Endothelial cell (in vitro differentiated cells): ENCODE data around the gene MSANTD2. TPM values are rescaled to one million over a fixed set of nuclear protein-coding genes. Genes with fewer than 3 reads are reported as not detected.

Source experiments
- DNase-seq: peaks from one replicate; pipeline ENCODE4 v3.0.0; 2021; ENCODE audit warnings: low spot score
- H3K27ac Mint-ChIP-seq: one replicate; pipeline ENCODE4 v1.8.0; 2021; ENCODE audit warnings: mixed read lengths, inconsistent platforms; ENCODE audit not compliant: unreplicated experiment
- H3K27me3 Mint-ChIP-seq: one replicate; pipeline ENCODE4 v1.8.0; 2021; ENCODE audit warnings: mild to moderate bottlenecking, moderate library complexity, mixed read lengths, inconsistent platforms; ENCODE audit not compliant: unreplicated experiment
- H3K36me3 Mint-ChIP-seq: one replicate; pipeline ENCODE4 v1.8.0; 2021; ENCODE audit warnings: mild to moderate bottlenecking, low read depth, mixed read lengths, inconsistent platforms; ENCODE audit not compliant: unreplicated experiment
- H3K4me1 Mint-ChIP-seq: one replicate; pipeline ENCODE4 v1.8.0; 2021; ENCODE audit warnings: mild to moderate bottlenecking, mixed read lengths, inconsistent platforms; ENCODE audit not compliant: unreplicated experiment
- H3K4me3 Mint-ChIP-seq: one replicate; pipeline ENCODE4 v1.8.0; 2021; ENCODE audit warnings: mild to moderate bottlenecking, mixed read lengths, inconsistent platforms; ENCODE audit not compliant: unreplicated experiment
- H3K9me3 Mint-ChIP-seq: one replicate; pipeline ENCODE4 v1.8.0; 2021; ENCODE audit warnings: mixed read lengths, inconsistent platforms; ENCODE audit not compliant: unreplicated experiment
- total RNA-seq: library from RNA; stranded (reverse); fragmentation: NEBNext Ultra II Directional; extraction: Animal tissue kit (Norgen Biotek cat#: 25700); gene quantifications from one replicate; pipeline ENCODE4 v1.2.1, GENCODE V29; 2021; ENCODE audit not compliant: unreplicated experiment
- TF ChIP-seq, protein P1 (sequence below): fragments of 200-600 bp; sonication (generic); IDR thresholded peaks from one replicate; pipeline ENCODE4 v1.5.0; 2021; ENCODE audit warnings: antibody characterized with exemption; ENCODE audit not compliant: unreplicated experiment

Gene MSANTD2
- total RNA-seq, 1 donor from 2014 or later, result 32.4 TPM

GRCh38 chr11:124841840-124842239 lies 41.6 kb upstream of the MSANTD2 start:
- H3K27ac Mint-ChIP-seq, result no peak overlapping the region
- TF ChIP-seq, protein P1, sequence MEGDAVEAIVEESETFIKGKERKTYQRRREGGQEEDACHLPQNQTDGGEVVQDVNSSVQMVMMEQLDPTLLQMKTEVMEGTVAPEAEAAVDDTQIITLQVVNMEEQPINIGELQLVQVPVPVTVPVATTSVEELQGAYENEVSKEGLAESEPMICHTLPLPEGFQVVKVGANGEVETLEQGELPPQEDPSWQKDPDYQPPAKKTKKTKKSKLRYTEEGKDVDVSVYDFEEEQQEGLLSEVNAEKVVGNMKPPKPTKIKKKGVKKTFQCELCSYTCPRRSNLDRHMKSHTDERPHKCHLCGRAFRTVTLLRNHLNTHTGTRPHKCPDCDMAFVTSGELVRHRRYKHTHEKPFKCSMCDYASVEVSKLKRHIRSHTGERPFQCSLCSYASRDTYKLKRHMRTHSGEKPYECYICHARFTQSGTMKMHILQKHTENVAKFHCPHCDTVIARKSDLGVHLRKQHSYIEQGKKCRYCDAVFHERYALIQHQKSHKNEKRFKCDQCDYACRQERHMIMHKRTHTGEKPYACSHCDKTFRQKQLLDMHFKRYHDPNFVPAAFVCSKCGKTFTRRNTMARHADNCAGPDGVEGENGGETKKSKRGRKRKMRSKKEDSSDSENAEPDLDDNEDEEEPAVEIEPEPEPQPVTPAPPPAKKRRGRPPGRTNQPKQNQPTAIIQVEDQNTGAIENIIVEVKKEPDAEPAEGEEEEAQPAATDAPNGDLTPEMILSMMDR, result no peak
- H3K9me3 Mint-ChIP-seq, result no peaks in the 10 kb centered on the region
- peaks cover 8% of the 10 kb centered on the region for H3K4me1 Mint-ChIP-seq
- H3K4me3 Mint-ChIP-seq, result peak overlapping the region; percentile 5
- peaks cover 10% of the 10 kb centered on the region for H3K36me3 Mint-ChIP-seq
- DNase-seq, result no peak
- H3K27me3 Mint-ChIP-seq, result peaks cover 31% of the 10 kb centered on the region

DNA sequence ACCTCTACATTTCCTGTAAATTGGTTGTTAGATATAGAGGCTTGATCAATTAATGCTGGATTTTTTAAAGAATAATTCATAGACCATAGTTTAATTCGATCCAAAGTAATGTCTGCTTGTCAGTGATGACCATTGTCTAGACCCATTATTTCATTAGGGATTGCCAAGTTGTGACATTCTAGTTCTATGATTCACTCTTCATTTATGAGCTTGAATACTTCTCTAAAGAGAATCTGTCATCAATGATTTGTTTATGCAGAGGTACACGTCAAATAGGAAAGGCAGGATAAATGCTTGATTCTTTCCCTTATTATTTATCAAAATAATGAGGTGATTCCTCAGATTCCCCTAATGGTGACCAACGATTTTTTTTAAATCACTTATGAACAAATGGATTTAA lies 41.0 kb upstream of the MSANTD2 start:
- TF ChIP-seq, protein P1, result no peak
- Mint-ChIP-seq H3K36me3 (peaks cover 10% of the 10 kb centered on the region), H3K4me3 (no peak overlapping the region), H3K4me1 (peaks cover 10% of the 10 kb centered on the region), H3K27ac (no peak overlapping the region), H3K9me3 (no peaks in the 10 kb centered on the region), H3K27me3 (peaks cover 31% of the 10 kb centered on the region)
- DNase-seq, result no peak

GRCh38 chr11:124840666-124841065 lies 40.5 kb upstream of the MSANTD2 start:
- TF ChIP-seq, protein P1, result no peak
- Mint-ChIP-seq H3K27me3 (peaks cover 26% of the 10 kb centered on the region), H3K4me1 (peaks cover 13% of the 10 kb centered on the region), H3K27ac (no peak overlapping the region), H3K9me3 (no peaks in the 10 kb centered on the region), H3K36me3 (peaks cover 6% of the 10 kb centered on the region), H3K4me3 (peak overlapping the region; percentile 50)
- DNase-seq, result no peak

GRCh38 chr11:124839972-124840621 lies 39.9 kb upstream of the MSANTD2 start:
- Mint-ChIP-seq H3K27me3 (peaks cover 23% of the 10 kb centered on the region), H3K36me3 (peaks cover 6% of the 10 kb centered on the region), H3K27ac (no peak overlapping the region), H3K9me3 (no peaks in the 10 kb centered on the region), H3K4me1 (peaks cover 13% of the 10 kb centered on the region), H3K4me3 (peak overlapping the region; percentile 50)
- no peak for DNase-seq
- TF ChIP-seq, protein P1, result no peak

DNA sequence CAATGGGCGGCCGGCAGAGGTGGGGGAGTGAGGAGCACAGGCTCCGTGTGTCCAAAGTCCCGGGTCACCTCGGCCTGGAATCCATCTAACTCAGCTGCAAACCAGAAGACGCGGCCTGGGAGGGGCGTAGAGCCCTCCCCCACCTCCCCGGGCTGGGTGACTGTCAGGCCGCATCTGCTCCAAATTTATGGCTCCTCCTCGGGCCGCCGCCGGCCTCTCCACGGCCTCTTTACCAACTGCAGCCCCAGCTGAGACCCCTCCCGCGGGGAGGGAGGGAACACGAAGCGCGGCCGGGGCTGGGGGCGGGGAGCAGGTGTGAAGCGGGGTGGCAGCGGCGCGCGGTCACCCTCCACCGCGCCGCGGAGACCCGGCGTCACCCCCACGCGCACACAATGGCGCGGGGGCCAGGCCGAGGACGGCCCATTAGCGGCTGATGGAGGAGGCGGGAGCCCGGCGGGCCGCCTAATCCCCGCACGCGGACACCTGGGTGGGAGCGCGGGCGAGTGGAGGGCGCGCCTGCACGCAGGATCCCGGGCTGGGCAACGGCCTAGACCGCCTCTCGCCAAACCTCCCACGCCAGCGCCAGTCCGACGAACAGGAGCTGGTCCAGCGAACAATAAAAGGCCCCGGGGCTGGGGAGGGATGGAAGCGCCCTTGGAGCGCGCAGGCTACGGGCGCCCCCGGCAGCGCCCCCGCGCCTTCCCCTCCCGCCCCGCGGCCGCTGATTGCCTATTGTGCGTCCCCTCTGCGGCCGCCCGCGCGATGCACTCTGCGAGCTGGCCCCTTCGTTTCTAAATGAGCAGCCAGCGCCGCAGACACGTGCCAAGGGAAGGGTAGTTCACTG lies 39.1 kb upstream of the MSANTD2 start:
- TF ChIP-seq, protein P1, result no peak
- DNase-seq, result peak; percentile 15
- peaks cover 22% of the 10 kb centered on the region for H3K27me3 Mint-ChIP-seq
- peaks cover 6% of the 10 kb centered on the region for H3K36me3 Mint-ChIP-seq
- no peak overlapping the region for H3K27ac Mint-ChIP-seq
- H3K4me3 Mint-ChIP-seq, result no peak overlapping the region
- peaks cover 13% of the 10 kb centered on the region for H3K4me1 Mint-ChIP-seq
- no peaks in the 10 kb centered on the region for H3K9me3 Mint-ChIP-seq
